C4-2B (cell line): ENCODE measurements around the gene RANBP3.

ENCODE experiments used
- ZFX ChIP-seq: fragments of 450-650 bp; IDR thresholded peaks from 2 replicates; pipeline ENCODE4 v1.6.1; 2017
- TF ChIP-seq, protein P1 (sequence below): fragments of 450-650 bp; conservative IDR thresholded peaks from 2 replicates; pipeline ENCODE4 v1.5.1; 2017; ENCODE audit warnings: mild to moderate bottlenecking

DNA sequence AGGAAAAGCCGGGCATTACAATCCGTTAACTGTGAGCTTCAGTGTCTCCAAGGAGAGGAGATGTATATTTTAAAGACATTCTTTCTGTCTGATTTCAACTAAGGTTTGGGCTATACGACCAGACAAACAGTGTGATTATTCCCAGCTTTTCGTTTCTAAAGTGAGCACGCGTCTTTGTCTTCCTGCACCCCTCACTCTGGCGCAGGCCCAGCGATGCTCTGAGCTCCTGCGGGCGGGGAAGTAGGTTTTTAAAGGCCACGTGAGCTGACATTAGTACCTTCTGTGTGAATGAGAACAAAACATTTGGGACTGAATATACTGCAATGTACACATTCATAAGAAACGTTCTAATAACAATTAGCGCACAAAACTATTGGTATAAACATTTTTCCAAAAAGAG lies 15.3 kb upstream of the RANBP3 start:
- TF ChIP-seq, protein P1, sequence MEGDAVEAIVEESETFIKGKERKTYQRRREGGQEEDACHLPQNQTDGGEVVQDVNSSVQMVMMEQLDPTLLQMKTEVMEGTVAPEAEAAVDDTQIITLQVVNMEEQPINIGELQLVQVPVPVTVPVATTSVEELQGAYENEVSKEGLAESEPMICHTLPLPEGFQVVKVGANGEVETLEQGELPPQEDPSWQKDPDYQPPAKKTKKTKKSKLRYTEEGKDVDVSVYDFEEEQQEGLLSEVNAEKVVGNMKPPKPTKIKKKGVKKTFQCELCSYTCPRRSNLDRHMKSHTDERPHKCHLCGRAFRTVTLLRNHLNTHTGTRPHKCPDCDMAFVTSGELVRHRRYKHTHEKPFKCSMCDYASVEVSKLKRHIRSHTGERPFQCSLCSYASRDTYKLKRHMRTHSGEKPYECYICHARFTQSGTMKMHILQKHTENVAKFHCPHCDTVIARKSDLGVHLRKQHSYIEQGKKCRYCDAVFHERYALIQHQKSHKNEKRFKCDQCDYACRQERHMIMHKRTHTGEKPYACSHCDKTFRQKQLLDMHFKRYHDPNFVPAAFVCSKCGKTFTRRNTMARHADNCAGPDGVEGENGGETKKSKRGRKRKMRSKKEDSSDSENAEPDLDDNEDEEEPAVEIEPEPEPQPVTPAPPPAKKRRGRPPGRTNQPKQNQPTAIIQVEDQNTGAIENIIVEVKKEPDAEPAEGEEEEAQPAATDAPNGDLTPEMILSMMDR, result no peak
- no peak for TF ChIP-seq ZFX
